Stimulated activated naive CD4-positive, alpha-beta T cell (primary cell): Measurements from ENCODE around the gene TGFBI.

ENCODE experiments used
- DNase-seq, 6 experiments: peaks; one replicate each; lab custom pipeline; 2025; lab: John Stamatoyannopoulos, UW

TGFBI gene

DNA sequence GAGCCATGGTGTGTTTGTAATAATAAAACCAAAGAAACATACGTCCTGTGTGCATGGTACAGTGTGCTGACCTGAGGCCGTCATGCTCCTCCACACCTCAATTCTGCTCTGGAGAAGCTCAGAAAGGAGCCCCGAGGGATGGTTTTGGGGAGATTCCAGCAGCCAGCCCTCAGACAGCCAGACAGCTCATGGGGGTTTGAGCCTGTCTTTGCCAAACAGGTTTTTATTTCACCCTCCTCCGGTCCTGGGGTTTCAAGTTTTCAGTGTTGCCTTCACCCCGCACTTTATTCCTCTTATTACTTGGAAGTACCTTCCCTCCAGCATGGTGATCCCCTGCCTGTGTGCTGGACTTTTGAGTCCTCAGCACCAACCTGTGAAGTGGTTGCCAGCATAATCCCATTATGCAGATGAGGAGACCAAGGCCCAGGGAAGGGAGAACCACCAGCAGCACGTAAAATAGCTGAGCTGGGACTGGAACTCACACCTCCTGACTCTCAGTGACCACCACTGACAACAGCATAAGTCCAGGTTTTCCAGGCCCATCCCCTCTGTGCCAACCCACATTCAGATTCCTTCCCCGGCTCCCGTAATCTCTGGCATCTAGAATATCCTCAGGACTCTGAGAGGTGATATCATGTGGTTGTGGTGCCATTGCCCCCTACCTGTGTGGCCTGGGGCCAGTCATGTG is 35.1 kb downstream of the TGFBI start:
- no peak for DNase-seq

DNA sequence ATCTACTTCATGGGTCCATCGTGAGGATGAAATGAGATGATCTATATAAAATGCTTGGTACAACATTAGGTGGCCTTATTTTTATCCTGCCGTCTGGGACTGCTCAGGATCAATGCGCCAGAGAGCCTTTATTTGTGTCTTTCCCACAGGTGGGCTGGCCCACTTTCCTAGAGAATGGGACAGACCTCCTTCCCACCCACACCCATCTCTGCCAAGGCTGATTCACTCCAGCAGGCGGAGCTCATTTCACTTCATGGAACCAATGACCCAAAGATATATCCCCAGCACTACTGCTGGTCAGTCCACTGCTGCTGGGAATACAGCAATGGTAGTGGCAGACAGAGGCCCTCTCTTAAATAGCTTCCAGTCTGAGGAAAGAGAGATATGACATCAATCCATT is 35.7 kb downstream of the TGFBI start:
- no peak for DNase-seq

DNA sequence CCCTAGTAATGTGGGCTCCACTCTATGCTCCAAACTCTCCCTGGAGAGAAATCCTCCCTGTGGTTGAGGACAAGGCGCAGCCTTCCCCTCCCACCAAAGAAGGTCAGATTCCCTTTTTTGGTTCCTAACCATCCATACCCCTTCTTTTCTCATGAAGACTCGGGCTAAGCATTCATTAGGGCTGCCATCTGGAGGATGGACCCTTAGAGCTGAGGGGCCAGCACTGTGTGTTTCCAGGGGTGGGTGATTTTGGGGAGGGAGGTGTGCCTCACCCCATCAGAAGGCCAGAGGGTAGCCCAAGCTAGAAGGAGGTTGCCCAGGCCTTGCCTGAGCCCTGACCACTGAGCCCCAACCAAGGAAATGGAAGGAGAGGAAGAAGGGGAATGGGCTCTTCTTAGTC is 36.8 kb downstream of the TGFBI start:
- DNase-seq: no peak

DNA sequence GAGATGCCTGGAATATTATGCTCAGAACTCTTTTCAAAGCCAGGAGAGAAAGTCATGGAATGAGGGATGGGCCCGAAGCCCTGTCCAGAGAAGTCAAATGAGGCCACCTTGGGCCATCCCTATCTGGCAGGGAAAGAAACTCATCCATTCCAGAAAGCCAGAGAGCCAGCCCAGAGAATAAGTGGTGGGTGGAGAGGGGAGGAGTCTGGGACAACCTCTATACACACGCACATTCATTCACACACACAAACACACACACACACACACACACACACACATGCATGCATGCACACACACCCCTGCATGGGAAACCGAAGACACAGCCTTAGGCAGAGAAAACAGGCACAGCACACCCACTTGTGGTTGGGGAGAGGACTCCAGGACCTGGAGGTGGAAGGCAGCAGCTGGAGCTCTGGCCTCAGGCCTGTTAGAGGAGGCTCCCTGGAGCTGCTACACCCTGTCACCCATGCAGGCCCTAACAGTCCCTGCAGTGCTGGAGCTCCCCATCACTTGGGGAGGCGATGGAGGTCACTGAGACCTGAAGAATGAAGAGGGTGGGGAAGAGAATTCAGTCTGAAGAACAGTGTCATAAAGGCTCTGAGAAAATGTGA is 38.0 kb downstream of the TGFBI start:
- DNase-seq: no peak

DNA sequence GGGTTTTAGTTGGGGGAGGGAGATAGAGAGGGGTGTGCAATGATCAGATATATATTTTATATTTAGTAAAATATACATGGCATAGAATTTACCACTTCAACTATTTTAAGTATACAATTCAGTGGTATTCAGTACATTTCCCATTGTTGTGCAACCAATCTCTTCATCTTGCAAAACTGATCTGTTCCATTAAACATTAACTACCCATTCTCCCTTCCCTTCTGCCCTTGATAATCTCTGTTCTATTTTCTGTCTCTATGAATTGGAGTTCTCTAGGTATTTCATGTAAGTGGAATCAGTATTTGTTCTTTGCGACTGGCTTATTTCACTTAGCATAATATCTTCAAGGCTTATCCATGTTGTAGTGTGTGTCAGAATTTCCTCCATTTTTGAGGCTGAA is 38.6 kb downstream of the TGFBI start:
- DNase-seq: no peak

DNA sequence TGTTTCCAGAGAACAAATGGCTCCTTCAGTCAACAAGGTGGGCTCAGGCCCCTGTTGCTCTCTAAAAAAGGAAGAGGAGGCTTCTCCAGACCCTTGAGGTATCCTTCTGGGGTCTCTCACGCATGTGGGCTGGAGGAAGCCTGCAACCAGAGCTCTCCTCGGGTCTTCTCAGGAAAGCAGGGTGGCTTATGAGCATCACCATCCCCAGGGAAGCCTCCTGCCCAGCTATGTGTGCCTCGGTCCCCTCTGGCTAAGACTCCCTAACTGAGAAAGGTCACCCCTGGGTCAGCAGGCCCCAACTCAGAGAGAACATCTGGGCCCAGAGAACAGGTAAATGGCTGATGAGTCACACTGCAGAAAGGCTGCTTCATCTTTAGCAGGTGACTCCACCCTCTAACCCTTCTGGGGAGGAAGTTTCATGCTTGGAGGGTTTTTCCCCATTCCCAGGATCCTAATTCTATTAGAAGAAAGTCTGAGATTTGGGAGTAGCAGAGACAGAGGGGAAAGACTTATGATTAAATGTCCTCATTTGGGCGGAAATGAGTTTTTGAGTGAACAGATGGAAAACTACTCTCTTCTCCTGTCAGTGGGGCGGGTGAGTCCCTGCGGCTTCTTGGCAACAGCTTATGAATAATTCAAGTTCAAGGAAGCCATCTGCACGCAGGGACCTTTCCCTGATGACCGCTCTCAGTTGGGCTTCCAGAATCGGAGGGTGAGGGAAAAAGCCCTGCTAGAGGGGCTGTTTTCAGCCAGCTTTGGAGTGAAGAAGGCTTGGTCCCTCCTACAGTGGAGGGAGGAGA is 41.9 kb downstream of the TGFBI start:
- DNase-seq: no peak

DNA sequence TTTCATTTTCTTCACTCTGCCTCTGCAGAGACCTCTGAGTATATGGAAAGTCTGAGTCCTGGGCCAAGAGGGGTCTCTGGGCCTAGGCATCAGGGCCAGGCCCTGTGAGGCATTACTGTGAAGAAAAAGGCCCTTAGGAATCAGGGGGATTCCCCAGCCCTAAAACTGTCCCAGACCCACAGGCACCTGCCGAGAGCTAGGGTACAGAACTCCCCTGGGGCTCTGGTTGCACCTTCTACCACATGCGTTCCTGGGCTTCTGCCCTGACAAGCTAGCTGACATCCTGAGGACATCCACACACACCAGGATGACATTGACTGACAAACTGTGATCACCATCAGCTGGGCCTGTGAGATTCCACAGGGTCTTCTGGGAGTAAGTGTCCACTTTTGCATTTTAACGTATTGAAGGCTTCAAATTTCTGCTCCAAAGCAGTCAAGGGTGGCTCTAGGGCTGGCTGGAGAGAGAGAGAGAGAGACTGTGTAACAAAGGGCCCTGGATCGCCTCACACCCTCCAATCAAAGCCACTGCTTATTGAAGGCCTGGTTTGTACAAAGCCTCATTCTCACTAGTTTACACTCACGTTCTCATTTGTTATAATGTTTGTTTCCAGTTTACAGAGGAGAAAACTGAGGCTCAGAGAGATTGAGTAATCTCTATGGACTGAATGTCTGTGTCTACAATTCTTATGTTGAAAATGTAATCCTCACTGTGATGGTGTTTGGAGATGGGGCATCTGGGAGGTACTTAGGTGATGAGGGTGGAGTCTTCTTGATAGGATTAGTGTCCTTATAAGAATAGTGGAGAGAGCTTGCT is 45.1 kb downstream of the TGFBI start:
- no peak for DNase-seq

DNA sequence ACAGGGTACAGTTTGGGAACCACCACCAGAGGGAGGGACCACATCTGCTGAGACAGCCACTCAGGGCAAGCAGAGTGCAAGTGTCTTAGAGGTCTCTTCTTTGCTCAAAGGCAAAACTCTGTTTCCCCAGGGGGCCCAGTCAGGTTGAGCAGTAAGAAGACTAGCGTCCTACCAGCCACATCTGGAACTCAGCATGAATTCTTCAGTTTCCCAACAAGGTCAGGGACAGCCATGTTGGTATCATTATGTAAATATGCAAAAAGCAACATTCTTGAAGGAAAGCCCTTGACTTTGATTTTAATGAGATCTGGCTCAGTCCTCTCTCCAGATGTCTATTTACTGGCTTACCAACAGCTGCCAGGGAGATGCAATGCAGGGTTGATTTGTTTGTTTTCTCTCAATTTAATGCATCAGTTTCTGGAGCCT is 46.7 kb downstream of the TGFBI start:
- DNase-seq: no peak

DNA sequence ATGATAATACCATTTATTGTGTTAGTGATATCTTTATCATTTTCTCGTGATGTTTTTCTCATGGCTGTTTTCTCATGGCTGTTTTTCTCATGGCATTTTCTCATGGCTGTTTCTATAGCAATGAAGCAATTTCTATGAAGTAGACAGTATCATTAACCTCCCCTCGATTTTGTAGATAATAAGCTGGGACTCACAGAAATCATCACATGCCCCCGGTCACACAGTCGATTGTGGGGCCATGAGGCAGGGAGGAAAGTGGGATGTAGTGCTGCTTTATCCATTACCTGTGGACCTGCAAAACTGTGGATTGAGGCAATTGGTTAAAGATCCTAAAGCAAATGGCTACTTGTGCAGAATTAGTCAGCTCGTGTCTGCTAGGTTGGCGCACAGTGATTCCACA is 47.3 kb downstream of the TGFBI start:
- DNase-seq: no peak

DNA sequence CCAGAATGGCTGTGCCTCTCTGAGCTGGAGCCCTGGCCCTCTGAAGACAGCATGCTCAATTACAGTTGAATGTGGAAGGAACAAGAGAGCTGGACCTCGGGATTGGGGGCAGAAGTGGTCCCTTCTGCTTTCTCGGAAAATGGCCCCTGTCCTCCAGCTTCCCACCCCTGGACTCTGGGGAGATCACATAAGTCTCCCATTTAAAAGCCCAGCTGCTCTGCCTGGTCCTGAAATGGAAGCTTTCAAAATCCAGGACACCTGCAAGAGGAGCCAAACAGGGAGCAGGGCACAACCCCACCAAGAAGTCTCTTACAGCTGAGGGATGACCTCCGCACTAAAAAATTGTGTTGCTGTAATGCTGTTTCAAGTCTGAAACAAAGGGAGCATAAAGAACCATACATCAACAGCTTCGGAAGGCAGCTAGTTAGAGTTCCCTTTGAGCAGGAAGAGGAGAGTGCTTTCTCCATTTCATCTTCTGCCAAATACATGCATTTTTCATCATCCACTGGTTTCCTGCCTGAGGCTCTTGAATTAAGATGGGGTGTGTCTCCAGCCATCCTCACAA is 48.2 kb downstream of the TGFBI start:
- no peak for DNase-seq

DNA sequence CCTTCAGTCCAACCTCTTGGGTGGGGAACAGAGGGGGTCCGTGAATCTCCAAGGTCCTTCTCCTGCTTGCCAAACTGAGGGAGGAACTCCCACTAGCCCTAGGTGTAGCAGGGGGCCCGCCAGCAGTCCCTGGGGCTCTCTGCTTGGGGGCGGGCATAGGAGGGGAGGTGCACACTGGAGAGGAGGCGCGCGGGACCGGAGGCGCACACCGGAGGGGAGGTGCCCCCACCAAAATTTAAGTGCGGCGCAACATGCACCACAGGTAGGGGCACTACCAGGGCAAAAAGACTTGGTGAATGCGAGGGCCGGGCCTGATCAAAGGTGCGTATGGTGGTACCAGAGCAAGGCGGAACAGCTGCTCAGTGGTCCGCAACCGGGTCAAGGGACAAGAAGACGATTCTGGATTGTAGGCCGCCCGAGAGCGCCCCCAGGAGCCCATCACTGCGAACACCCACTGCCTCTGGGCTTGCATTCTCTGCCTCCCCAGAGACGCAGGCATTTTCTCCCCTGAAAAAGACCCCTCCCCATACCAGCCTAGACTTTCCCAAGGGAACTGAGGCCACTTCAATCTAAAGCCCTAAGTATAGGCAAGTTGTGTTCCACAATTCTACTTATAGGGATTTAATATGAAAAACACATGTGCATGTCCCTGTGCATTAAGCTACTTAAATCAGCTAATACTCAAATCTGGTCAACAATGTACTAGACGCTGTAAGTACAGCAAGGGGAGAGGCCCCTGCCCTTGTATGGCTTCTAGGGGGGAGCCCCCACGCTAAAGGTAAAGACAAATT is 50.6 kb downstream of the TGFBI start:
- no peak for DNase-seq

DNA sequence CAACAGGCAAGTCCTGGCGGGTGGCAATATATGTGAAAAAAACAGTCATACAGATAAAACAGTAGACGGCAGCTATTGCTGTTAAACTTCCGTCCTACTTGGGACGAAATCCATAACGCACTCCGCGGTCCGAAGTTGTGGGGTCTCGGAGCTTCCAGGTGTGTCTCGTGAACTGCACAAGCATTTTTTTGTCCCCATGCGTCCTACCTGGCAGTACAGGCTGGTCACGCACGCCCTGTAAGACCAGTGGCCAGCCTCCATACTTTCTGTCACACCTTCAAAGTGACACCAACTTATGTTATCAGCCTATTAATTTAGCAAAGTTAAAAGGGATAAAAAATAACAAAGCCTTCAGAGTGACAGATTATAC is 51.3 kb downstream of the TGFBI start:
- no peak for DNase-seq

DNA sequence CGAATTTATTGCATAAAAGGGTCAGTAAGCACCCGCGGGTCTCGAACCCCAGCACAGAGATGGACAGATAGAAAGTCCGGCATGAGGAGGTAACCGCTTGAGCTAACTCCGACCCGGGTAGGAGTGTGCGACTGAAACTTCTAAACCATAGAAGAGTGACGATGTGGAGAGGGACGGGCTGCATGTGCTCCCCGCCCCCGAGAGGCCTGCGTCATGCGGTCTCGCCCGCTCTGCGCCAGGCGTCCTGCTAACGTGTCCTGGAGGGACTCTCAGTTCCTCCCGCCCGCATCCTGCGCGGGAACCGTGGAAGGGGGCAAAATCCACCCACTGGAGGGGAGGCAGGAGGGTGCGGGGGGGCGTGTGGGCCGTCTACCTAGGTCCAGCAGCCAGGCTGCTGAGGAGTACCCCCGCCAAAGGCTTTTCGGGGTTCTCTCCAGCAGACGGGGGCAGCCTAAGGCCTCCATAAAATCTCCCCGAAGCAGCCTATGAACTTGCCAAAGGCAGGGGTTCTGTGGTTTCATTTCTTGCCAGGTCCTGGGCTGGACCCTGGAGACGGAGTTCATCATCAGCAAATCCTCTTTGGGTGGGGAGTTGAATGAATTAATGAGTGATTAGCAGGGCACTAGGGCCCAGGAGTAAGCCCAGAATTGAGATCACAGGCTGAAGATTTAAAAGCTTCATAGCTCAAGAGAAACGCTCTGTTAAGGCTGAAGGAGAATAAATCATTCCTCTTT is 51.9 kb downstream of the TGFBI start:
- DNase-seq: peak in 1 of 6 experiments; percentile 1

DNA sequence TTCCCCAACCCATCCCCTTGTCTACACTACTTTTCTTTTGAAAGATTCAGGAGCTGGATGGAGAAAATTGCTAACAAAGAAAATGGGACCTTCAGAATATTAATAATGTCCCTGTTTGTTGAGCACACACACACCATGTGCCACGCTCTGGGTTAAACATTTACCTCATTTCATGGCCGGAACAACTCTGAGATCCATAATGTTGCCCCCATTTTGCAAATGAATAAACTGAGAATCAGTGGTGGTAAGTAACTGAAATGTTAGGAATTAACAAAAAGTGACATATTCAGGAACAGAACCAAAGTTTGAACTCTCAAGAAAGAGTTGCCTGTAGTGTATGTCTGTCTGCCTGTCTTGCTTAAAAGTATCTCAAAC is 52.4 kb downstream of the TGFBI start:
- DNase-seq: no peak

DNA sequence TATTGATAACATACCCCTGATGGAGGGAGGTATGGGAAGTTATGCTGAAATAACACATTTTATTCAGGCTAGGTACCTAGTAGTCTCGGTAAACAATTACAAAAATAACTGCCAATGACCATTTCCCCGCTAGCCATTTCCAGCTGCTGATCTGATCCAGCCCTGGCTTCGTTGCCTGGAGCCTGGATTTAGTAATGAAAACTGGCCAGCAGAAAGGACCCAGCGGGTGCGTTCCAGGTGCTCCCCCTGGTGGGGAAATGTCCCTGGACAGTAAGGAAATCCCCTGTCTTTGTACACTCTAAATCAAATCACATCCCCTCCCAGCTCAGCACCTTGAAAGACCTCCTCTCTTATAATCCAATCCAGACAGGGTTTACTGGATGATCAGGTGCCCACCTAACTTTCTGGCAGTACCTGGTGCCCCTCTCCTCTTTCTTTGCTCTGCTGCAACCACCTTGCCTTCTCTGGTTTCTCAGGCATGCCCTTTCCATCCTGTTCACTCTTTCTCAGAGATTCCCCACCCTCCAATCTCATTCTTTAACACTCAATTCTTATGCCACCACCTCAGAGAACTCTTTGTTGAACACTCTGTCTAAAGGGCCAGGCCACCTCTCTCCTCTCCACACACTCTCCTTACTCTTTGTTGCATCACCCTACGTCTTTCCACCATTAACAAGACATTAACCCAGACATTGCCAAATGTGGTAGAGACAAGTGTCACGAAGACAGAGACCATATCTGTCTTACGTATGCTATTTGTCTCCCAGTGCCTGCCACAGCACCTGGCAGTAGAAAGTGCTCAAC is 53.8 kb downstream of the TGFBI start:
- peak in 2 of 6 experiments; percentile 1 to 17 for DNase-seq

DNA sequence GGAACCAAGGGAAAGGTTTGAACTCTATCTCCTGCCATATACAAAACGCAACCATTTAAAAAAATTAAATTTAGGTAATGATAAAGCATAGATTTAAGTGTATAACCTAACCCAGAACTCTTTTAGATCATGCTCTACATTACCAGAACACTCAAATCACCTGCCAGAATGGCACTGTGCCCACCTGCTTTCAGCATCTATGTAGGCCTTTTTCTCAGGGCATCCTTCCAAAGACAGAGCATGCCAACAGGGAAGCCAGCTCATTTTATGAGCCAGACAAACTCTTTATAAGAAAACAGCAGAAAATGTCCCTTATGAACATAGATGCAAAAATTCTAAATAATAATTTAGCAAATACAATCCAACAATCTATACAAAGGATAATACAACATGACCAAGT is 55.9 kb downstream of the TGFBI start:
- DNase-seq: no peak

DNA sequence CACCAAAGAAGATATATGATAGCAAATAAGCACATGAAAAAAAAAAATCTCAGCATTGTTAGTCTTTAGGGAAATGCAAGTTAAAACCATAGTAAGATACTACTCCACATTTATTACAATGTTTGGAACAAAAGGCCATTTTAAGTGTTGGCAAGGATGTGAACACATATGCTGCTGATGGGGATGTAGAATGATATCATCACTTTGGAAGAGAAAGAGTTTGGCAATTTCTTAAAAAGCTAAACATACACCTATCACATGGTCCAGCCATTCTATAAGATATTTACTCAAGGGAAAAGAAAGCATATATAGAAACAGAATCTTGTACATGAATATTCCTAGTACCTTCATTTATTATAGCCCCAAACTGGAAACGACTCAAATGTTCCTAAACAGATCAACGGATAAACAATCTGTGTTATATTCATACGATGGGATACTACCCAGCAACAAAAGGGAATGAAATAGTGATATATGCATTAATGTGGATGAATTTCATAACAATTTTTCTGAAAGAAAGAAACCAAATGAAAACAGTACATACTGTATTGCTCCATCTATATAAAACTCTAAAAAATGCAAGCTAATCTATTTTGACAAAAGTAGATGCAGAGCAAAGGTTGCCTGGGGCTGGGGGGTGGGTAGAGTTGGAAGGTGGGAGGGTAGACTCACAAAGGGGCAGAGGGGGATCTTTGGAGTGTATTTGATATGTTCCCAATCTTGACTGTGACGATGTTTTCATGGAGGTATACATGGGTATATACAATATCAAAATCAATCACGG is 58.2 kb downstream of the TGFBI start:
- no peak for DNase-seq

DNA sequence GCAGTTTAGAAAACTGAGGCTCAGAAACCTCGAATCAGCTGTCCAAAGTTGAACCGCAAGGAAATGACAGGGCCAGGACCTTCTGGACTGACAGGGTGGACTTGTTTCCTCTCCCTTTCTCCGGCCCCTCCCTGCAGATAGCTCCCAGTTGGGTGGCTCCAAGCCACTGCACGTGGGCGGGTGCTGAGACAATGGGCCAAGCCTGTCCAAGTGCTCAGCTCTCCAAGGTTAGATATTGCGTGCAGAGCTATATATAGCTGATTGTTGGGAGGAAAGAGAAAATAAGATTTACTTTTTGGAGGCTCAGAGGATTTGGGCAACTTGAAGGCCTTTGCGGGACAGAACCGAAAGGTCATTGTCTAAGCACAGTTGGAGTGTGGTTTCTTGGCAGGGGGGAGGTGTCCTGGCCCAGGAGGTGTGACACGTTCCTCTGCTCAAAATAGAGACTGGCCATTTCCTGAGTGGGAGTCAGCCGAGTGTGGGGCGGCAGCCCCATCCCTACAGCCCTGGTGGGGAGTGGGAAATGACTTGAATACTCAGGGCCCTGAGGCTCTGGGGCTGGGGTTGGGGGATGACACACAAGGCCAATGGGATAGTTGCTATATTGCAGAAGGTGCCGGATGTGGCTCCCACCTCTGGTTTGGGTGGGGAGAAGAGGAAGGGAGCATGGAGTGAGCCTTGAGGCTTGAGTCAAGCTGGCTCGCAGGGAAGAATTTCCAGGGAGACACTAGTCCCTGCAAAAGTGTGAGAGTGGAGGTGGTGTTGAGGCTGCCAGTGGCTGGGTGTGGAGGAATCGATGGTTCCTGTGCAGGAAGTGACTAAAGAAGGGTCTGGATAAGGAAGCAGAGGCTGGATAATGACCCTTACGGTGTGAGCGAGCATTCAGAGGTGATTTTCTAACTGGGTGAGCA is 59.4 kb downstream of the TGFBI start:
- no peak for DNase-seq
